ENCODE data around the gene PTPRR.

- TF ChIP-seq CTCF (IDR thresholded peaks at IDR 0.05) (no peak), POLR2A (IDR thresholded peaks at IDR 0.05; ENCODE audit: low read depth) (no peak), POLR2AphosphoS5 (IDR thresholded peaks at IDR 0.05) (no peak)
Measured at GRCh38 chr12:70831543-70831942, 89.0 kb downstream of the PTPRR start.

Data from esophagus muscularis mucosa (tissue), 3 donors.